Measurements from ENCODE around the gene CENPP.

The CENPP gene

DNA sequence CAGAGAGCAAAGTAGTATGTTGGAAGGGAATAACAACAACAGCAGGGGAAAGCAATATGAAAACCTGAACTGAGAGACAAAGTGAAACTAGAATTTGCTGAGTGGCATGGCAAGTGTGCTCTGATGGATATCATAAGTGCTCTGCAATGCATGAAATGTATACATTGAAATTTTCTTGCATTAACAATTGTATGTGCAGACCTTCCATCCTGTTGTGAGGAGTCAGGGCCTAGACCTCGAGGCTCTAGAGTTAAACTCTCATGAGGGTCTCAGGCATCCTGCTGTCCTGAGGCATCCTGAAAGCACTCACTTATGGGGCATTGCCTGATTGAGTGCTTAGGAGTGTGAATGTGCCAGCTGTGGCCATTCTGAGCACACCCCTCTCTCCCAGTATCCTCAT, 208.9 kb downstream of the CENPP start:
- H3K4me1 Mint-ChIP-seq (ENCODE audit: low read depth) = peaks cover 9% of the 10 kb centered on the region
- no peaks in the 10 kb centered on the region for H3K27me3 Mint-ChIP-seq (ENCODE audit: low read depth)
- no peak overlapping the region for H3K4me3 Mint-ChIP-seq
- no peak overlapping the region for H3K27ac Mint-ChIP-seq
- no peak for DNase-seq (ENCODE audit: low spot score)
- H3K36me3 Mint-ChIP-seq (ENCODE audit: low read depth) = no peaks in the 10 kb centered on the region
- no peaks in the 10 kb centered on the region for H3K9me3 Mint-ChIP-seq

DNA sequence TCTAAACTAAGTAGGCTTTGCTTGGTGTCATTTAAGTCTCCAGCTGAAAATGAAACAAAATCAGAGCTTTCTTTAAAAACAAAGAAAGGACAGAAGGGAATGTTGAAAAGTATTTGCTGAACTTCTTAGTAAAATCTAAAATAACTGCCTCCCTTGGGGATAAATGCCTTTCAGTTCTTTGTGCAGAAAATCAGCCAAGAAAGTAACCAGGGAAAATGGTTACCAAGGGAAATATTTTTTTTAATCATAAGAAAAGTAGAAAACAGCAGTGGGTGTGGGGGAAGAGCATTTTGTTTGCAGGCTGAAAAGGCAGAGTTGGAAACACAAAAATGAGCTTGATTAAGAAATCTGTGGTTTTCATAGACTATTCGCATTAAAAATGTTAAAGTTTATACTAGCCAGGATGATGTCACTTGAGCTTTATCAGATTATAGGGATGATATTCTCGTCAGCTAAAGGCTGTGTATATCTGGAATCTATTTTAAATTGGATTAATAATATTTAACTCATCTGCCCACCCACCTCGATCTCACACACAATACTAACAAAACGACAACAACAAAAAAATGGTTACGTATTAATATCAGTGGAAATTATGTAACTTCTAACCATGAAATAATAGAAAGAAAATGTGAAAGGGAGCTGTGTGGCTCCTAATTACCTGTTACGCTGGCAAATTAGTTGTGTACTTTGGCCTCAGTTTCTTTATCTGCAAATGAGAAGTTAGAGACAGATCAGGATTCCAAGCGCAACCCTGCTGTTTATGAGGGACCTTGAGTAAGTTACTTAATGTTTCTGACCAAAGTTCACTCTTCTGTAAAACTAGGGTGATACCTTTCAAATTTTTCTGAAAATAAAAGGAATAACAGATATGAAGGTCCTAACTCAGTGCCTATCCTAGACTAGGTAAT, 210.4 kb downstream of the CENPP start, which contains the start of gene ECM2:
ECM2 (minus strand) TSS at position 51 of the 911 bp plus-strand sequence. CDS start 13,124 bp downstream, outside the sequence.
- Mint-ChIP-seq H3K27ac (no peak within 1 kb of the TSS), H3K4me1 (ENCODE audit: low read depth) (peaks cover 9% of the 10 kb centered on the region), H3K9me3 (no peaks in the 10 kb centered on the region), H3K36me3 (ENCODE audit: low read depth) (no peaks in the 10 kb centered on the region), H3K4me3 (no peak within 1 kb of the TSS), H3K27me3 (ENCODE audit: low read depth) (no peaks in the 10 kb centered on the region)
- no peak for DNase-seq (ENCODE audit: low spot score)

DNA sequence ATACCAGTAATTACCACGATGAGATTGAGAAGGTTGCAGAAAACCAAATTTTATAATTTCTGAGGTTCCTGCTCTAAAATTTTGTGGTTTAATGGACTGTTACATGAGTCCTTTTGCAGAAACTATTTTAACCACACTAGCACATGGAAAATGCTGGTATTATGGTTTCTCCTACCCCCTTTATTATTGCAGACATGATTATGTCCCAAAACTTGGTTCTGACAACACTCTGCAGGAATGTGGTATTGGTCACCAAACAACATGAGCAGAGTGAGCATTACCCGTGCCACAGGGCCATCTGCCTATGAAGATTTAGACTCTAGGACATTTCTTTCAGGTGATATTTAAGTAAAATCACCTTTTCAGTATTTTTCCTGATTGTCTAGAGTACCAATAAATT, 212.8 kb downstream of the CENPP start:
- Mint-ChIP-seq H3K4me1 (ENCODE audit: low read depth) (peaks cover 9% of the 10 kb centered on the region), H3K27me3 (ENCODE audit: low read depth) (no peaks in the 10 kb centered on the region), H3K36me3 (ENCODE audit: low read depth) (no peaks in the 10 kb centered on the region), H3K4me3 (no peak overlapping the region), H3K9me3 (no peaks in the 10 kb centered on the region), H3K27ac (no peak overlapping the region)
- DNase-seq (ENCODE audit: low spot score) = no peak

DNA sequence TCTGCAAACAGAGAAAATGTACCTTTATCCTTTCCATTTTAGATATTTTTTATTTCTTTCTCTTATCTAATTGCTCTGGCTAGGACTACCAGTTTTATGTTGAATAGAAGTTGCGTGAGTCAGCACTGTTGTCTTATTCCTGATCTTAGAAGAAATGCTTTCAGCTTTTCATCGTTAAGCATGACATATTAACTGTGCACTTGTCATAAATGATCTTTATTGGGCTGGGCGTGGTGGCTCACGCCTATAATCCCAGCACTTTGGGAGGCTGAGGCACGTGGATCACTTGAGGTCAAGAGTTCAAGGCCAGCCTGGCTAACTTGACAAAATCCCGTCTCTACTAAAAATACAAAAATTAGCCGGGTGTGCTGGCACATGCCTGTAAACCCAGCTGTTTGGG, 218.2 kb downstream of the CENPP start:
- Mint-ChIP-seq H3K9me3 (no peaks in the 10 kb centered on the region), H3K36me3 (ENCODE audit: low read depth) (no peaks in the 10 kb centered on the region), H3K4me1 (ENCODE audit: low read depth) (no peaks in the 10 kb centered on the region)

DNA sequence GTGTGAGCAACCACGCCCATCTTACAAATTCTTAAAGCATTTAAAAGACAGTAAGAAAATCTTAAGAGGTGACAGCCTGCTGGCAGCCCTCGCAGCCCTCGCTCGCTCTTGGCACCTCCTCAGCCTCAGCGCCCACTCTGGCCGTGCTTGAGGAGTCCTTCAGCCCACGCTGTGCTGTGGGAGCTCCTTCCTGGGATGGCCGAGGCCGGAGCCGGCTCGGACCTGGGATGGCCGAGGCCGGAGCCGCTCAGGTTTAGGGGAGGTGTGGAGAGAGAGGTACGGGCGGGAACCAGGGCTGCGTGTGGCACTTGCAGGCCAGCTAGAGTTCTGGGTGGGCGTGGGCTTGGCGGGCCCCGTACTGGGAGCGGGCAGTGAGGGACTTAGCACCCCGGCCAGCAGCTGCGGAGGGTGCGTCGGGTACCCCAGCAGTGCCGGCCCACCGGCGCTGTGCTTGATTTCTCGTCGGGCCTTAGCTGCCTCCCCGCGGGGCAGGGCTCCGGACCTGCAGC, 219.3 kb downstream of the CENPP start:
- Mint-ChIP-seq H3K4me3 (no peak overlapping the region), H3K27ac (no peak overlapping the region), H3K27me3 (ENCODE audit: low read depth) (no peaks in the 10 kb centered on the region), H3K36me3 (ENCODE audit: low read depth) (no peaks in the 10 kb centered on the region), H3K4me1 (ENCODE audit: low read depth) (no peaks in the 10 kb centered on the region), H3K9me3 (no peaks in the 10 kb centered on the region)
- DNase-seq (ENCODE audit: low spot score) = no peak

More for the DNA sequence above, 218.2 kb downstream of the CENPP start:
- Mint-ChIP-seq H3K27me3 (ENCODE audit: low read depth) (no peaks in the 10 kb centered on the region), H3K27ac (no peak overlapping the region), H3K4me3 (no peak overlapping the region)
- DNase-seq (ENCODE audit: low spot score) = no peak

DNA sequence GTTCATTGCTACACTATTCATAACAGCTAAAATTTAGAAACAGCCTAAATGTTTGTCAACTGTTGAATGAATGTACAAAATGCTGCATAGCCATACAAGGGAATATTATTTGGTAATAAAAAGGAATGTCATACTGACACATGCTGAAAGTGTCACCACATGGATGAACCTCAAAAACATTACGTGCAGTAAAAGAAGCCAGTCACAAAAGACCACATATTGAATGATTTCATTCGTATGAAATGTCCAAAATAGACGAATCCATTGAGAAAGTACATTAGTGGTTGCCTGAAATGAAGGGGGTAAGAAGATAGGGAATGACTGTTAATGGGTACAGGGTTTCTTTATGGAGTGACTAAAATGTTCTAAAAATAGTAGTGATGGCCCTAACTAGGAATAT, 221.6 kb downstream of the CENPP start:
- H3K9me3 Mint-ChIP-seq = no peaks in the 10 kb centered on the region
- no peak overlapping the region for H3K27ac Mint-ChIP-seq
- no peaks in the 10 kb centered on the region for H3K4me1 Mint-ChIP-seq (ENCODE audit: low read depth)
- no peak overlapping the region for H3K4me3 Mint-ChIP-seq
- H3K36me3 Mint-ChIP-seq (ENCODE audit: low read depth) = no peaks in the 10 kb centered on the region
- DNase-seq (ENCODE audit: low spot score) = no peak
- no peaks in the 10 kb centered on the region for H3K27me3 Mint-ChIP-seq (ENCODE audit: low read depth)

DNA sequence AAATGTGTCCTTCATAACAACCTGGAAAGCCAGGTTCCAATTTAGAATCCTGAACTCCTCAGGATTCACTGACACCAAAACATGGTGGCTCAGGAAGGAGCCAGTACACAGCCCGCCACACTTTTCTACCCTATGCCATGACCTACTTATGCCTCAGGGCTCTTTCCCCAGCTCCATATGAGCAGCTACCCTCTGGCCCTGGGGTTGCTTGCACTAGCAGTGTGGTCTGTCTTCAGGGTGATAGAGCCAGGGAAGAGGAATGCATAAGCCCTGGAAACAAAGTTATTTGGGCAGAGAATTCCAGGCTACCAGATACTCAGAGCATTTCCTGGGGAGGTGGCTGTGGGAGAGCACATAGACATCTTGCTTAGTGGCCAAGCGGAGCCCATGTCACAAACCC, 225.0 kb downstream of the CENPP start:
- H3K27me3 Mint-ChIP-seq (ENCODE audit: low read depth) = no peaks in the 10 kb centered on the region
- no peaks in the 10 kb centered on the region for H3K9me3 Mint-ChIP-seq
- DNase-seq (ENCODE audit: low spot score) = no peak
- no peaks in the 10 kb centered on the region for H3K36me3 Mint-ChIP-seq (ENCODE audit: low read depth)
- peaks cover 3% of the 10 kb centered on the region for H3K4me1 Mint-ChIP-seq (ENCODE audit: low read depth)
- H3K4me3 Mint-ChIP-seq = no peak overlapping the region
- no peak overlapping the region for H3K27ac Mint-ChIP-seq

DNA sequence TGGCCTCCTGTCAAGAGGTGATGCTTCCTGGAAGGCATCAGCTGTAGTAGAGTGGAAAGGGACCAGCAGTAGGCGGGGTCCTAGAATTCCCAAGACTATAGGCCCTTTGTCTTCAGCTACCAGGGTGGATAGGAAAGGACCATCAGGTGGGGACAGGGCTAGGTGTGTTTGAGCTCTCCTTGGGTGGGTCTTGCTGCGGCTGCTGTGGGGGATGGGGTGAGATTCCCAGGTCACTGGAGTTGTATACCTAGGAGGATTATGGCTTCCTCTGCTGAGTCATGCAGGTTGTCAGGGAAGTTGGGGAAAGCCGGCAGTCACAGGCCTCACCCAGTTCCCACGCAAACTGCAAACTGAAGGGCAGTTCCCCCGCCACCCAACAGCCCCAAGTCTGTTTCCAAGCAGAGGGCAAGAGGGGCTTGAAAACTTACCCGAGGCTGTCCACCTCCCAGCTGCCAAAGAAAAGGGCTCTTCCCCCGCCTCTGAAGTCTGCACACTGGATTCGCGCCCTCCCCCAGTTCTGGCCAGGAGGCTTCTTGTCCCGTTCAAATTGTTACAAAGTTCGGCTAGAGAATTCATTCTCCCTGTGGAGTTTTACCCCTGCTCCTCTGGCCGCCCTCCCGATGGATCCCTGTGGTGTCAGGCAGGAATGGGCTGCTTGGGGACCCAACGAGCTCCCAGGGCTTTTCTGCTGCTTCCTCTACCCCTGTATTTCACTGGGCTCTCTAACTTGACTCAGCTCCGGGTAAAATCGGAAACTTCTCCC, 233.0 kb downstream of the CENPP start:
- H3K36me3 Mint-ChIP-seq (ENCODE audit: low read depth) = no peaks in the 10 kb centered on the region
- H3K4me1 Mint-ChIP-seq (ENCODE audit: low read depth) = peaks cover 7% of the 10 kb centered on the region
- H3K9me3 Mint-ChIP-seq = no peaks in the 10 kb centered on the region
- H3K27ac Mint-ChIP-seq = no peak overlapping the region
- H3K4me3 Mint-ChIP-seq = no peak overlapping the region
- H3K27me3 Mint-ChIP-seq (ENCODE audit: low read depth) = no peaks in the 10 kb centered on the region
- no peak for DNase-seq (ENCODE audit: low spot score)

DNA sequence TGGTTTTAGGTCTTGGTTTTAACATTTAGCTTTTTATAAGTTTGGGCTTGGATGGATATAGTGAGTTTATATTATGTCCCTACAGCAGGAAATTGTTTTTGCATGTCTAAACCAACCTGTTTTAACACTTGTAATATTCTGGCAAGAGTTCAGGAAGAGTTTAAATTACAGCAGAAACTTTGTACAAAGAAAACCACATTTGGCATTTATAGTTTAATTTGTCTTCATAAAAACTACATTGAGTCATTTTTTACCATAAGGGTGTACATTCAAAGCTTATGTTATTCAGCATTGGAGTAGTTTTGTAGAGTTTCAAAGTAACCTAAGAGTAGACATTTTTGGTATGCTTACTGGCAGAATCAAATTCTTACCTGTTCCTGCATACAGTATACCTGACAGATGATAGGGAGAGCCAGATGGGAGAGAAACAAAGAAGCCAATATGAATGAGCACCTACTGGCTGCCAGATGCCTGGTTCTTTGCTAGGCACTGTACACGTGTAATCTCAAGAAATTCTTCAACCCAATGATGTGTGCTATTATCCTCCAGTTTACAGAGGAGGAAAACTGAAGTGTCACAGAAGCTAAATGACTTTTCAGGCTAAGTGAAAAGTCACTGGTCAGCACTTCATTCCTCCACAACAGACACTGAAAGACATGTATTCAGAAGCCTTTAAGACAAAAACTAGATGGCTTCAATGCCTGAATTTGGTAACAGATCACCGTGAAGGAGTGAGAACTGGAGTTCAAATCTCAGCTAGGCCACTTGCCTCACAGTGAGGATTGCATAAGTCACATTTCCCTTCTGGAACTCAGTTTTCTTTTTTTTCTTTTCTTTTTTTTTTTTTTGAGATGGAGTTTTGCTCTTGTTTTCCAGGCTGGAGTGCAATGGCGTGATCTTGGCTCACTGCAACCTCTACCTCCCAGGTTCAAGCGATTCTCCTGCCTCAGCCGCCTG, 235.9 kb downstream of the CENPP start:
- Mint-ChIP-seq H3K4me1 (ENCODE audit: low read depth) (peaks cover 2% of the 10 kb centered on the region), H3K27ac (no peak overlapping the region), H3K9me3 (peaks cover 5% of the 10 kb centered on the region), H3K4me3 (no peak overlapping the region), H3K27me3 (ENCODE audit: low read depth) (no peaks in the 10 kb centered on the region), H3K36me3 (ENCODE audit: low read depth) (no peaks in the 10 kb centered on the region)
- DNase-seq (ENCODE audit: low spot score) = no peak

DNA sequence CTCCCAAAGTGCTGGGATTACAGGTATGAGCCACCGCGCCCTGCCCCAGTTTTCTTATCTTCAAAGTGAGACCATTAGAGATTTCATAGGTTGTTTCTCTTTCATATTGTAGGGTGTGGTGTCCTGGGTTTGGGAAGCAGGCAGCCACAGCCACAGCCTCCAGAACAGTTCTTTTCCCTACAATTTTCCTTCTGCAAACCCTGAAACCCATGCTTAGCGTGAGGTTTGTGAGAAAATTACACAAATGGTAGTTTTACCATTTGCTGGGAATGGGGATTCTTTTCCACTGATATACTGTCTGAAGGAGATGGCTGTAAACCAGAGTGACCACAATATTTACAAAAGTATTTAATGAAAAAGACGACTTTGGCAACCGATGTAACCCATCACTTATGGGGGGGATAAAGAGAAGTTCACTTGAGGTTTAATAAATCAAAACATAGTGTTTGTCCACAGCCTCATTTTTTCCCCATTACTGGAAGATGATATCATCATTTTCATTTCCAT, 236.8 kb downstream of the CENPP start:
- peaks cover 2% of the 10 kb centered on the region for H3K4me1 Mint-ChIP-seq (ENCODE audit: low read depth)
- DNase-seq (ENCODE audit: low spot score) = no peak
- peaks cover 10% of the 10 kb centered on the region for H3K9me3 Mint-ChIP-seq
- no peak overlapping the region for H3K4me3 Mint-ChIP-seq
- H3K27ac Mint-ChIP-seq = no peak overlapping the region
- no peaks in the 10 kb centered on the region for H3K27me3 Mint-ChIP-seq (ENCODE audit: low read depth)
- H3K36me3 Mint-ChIP-seq (ENCODE audit: low read depth) = no peaks in the 10 kb centered on the region

DNA sequence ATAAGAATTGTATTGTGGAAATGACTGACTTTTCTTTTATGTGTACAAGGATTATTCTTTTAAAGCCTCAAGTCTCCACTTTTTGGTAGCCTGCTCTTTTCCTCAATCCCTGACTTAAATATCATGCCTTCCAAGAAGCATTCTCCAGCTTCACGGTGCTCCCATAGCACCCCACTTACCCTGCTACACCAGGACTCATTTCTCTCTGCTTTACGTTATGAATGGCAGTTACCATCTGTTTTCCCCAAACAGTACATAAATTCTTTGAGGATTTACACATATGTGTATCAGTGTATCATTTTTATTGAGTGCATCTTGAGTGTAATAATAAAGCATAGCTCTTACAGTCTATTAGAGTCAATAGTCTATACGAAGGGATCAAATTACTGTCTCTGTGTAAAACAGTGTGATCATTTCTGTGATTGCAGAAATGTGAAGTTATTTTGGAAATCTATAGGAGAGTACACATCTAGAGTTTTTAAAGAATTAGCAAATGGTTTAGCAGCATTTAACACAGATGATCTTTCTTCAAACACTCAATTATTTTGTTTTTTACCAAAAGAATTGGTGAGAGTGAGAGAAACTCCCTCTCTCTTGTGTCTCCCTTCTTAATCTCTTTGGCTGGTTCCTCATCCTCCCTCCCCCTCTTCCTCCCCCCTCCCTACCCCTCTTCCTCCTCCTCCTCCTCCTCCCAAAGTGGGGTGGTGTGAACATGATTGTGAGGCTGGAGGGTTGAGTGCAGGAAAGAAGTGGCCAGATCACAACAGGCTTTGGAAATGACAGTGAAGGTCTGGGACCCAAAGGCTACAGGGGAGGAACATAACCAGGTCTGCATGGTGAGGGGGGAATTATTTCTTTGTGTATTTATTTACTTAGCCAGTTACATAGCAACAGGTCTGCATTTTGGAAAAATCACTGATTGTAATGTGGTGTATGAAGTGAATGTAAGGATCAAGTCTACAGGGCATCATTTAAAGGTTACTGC, 237.7 kb downstream of the CENPP start:
- Mint-ChIP-seq H3K27ac (no peak overlapping the region), H3K36me3 (ENCODE audit: low read depth) (no peaks in the 10 kb centered on the region), H3K4me1 (ENCODE audit: low read depth) (peaks cover 2% of the 10 kb centered on the region), H3K27me3 (ENCODE audit: low read depth) (no peaks in the 10 kb centered on the region), H3K9me3 (peaks cover 10% of the 10 kb centered on the region), H3K4me3 (no peak overlapping the region)
- DNase-seq (ENCODE audit: low spot score) = no peak

DNA sequence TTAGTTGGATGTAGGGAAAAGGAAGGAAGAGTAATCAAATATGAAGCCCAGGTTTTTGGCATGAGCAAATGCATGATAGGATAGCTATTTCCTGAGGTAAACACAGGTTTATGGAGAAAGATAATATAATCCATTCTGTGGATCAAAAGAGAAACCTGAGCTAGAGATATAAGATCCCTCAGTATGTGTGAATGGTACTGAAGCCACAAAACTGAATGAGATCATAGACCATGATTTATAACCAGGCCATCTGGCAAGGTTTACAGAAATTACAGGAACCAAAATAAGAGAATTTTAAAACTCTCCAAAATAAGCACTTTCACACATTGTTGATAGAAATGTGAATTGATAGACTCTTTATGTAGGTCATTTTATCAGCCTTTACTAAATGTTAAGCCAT, 238.8 kb downstream of the CENPP start:
- Mint-ChIP-seq H3K27me3 (ENCODE audit: low read depth) (no peaks in the 10 kb centered on the region), H3K27ac (no peak overlapping the region), H3K9me3 (peaks cover 10% of the 10 kb centered on the region), H3K4me1 (ENCODE audit: low read depth) (peaks cover 2% of the 10 kb centered on the region), H3K36me3 (ENCODE audit: low read depth) (no peaks in the 10 kb centered on the region), H3K4me3 (no peak overlapping the region)
- no peak for DNase-seq (ENCODE audit: low spot score)

Measured in T-helper 2 cell treated with Interferon-gamma antibody and Interleukin-4, amounts not matched to agents 5 μg/mL and 100 μg/mL, for 36 hours (primary cell).